ENCODE measurements around the gene AKAP10. TPM values are rescaled to one million over a fixed set of nuclear protein-coding genes. Genes with fewer than 3 reads are reported as not detected.

The AKAP10 gene
- total and polyA plus RNA-seq, 2 of the 8 experiments (the other 6 are each of a cell fraction or from before 2014, with no cell fraction given) = 13.3 to 27.0 TPM

- CTCF ChIA-PET (ENCODE audit: partially characterized antibody) = no interaction called here
Measured at GRCh38 chr17:19865021-19865420, 112.6 kb downstream of the AKAP10 start.

More at GRCh38 chr17:19865021-19865420, 112.6 kb downstream of the AKAP10 start:
- DNase-seq (ENCODE audit: low read depth in 1 of 2, low spot score in 2 of 2) (no peak), FAIRE-seq (no peak)
- TF ChIP-seq ASH2L (IDR thresholded peaks at IDR 0.05; ENCODE audit: low read length) (no peak), HDAC6 (IDR thresholded peaks at IDR 0.05; ENCODE audit: low read depth, low read length) (no peak), SP1 (IDR thresholded peaks at IDR 0.05; ENCODE audit: low read depth, low read length) (no peak), TCF12 (IDR thresholded peaks at IDR 0.05; ENCODE audit: low read depth, low read length) (no peak), MAX (IDR thresholded peaks at IDR 0.05) (no peak), SP2 (IDR thresholded peaks at IDR 0.05; ENCODE audit: low read length) (no peak), PHF8 (conservative IDR thresholded peaks at IDR 0.05; ENCODE audit: low read depth, low read length) (no peak), KDM5A (IDR thresholded peaks at IDR 0.05; ENCODE audit: low read length) (no peak)
- H3K4me3 ChIP-seq (ENCODE audit: extremely low read depth in 1 of 4, insufficient read depth in 2 of 4, low read depth in 3 of 4, low read length in 4 of 4) = no peak overlapping the region
- H3K23me2 ChIP-seq (ENCODE audit: low read depth, low read length) = peaks cover 15% of the 10 kb centered on the region; the same call in 1 of the 2 replicates
- no peak overlapping the region for H2BK5ac ChIP-seq (ENCODE audit: low read depth, low read length)
- no peaks in the 10 kb centered on the region for H3K79me2 ChIP-seq (ENCODE audit: control insufficient read depth in 1 of 2, insufficient read depth in 2 of 2, low read length in 2 of 2)
- H3K23ac ChIP-seq (ENCODE audit: insufficient read length) = no peak overlapping the region
- no peak overlapping the region for H3K56ac ChIP-seq (replicated peaks; ENCODE audit: insufficient read length, low read depth, low read length)
- peaks cover 2 to 14% (median 12%) of the 10 kb centered on the region in 4 experiments for H3K27me3 ChIP-seq (replicated peaks in 1 of 4; ENCODE audit: control insufficient read depth in 3 of 4, extremely low read depth in 1 of 4, insufficient read depth in 3 of 4, low read length in 3 of 4)
- H4K5ac ChIP-seq (ENCODE audit: insufficient read length, low read depth, low read length) = no peak overlapping the region
- H3K18ac ChIP-seq (ENCODE audit: extremely low read depth, low read length) = no peak overlapping the region
- H2BK20ac ChIP-seq (ENCODE audit: low read length) = no peak overlapping the region
- no peak overlapping the region for H3K4me2 ChIP-seq (ENCODE audit: insufficient read depth in 1 of 2, low read depth in 2 of 2, low read length in 2 of 2)
- no peak overlapping the region for H2BK120ac ChIP-seq (replicated peaks; ENCODE audit: low read depth, low read length)
- WGBS, 2 experiments (ENCODE audit: extremely low coverage in 1 of 2, insufficient coverage in 1 of 2, insufficient read length in 1 of 2, insufficient replicate concordance in 2 of 2, low coverage in 1 of 2, low lambda C conversion rate in 2 of 2, missing lambda C conversion rate in 1 of 2) = 86% methylated on average over 3 of the region's 3 CpGs; no CpG with 5 or more reads in 1 of the 2 experiments
- POLR2A ChIA-PET (ENCODE audit: partially characterized antibody) = no interaction called here
- no peaks in the 10 kb centered on the region for H4K20me1 ChIP-seq (replicated peaks in 1 of 2; ENCODE audit: control insufficient read depth in 1 of 2, insufficient read depth in 2 of 2, low read length in 2 of 2)
- H2AFZ ChIP-seq (ENCODE audit: low read length) = no peak overlapping the region
- no peak overlapping the region for H2BK15ac ChIP-seq (ENCODE audit: low read length)
- H4K91ac ChIP-seq (replicated peaks; ENCODE audit: insufficient read length, low read length) = no peak overlapping the region
- no peak overlapping the region for H2BK12ac ChIP-seq (ENCODE audit: low read depth, low read length)
- H3K4ac ChIP-seq (replicated peaks; ENCODE audit: insufficient read length, low read depth, low read length) = no peak overlapping the region
- no peak overlapping the region for H3K9ac ChIP-seq (replicated peaks in 1 of 4; ENCODE audit: extremely low read depth in 1 of 4, low read depth in 3 of 4, low read length in 3 of 4)
- no peak overlapping the region for H2AK5ac ChIP-seq (ENCODE audit: low read depth, low read length)
- no peaks in the 10 kb centered on the region for H3K79me1 ChIP-seq (ENCODE audit: low read depth, low read length)
- no peak overlapping the region for H3K14ac ChIP-seq (ENCODE audit: insufficient read length)
- peaks cover 0 to 3% (median under 1%) of the 10 kb centered on the region in 4 experiments; a peak in 1 of 7 replicates for H3K4me1 ChIP-seq (replicated peaks in 1 of 4; ENCODE audit: control insufficient read depth in 3 of 4, insufficient read depth in 4 of 4, low read length in 3 of 4)
- no peak overlapping the region for H4K8ac ChIP-seq (ENCODE audit: extremely low read depth, insufficient read depth, low read length)
- H3K27ac ChIP-seq (ENCODE audit: low read depth, low read length) = no peak overlapping the region
- H3K36me3 ChIP-seq (ENCODE audit: control insufficient read depth in 2 of 4, insufficient read depth in 4 of 4, low read length in 3 of 4) = no peaks in the 10 kb centered on the region
- H3K9me3 ChIP-seq (ENCODE audit: insufficient read depth in 2 of 2, low read depth in 1 of 2, low read length in 1 of 2) = no peaks in the 10 kb centered on the region

Measured in H1 (cell line).